Chondrocyte (in vitro differentiated cells): Measurements from ENCODE around the gene SEC16A. TPM values are rescaled to one million over a fixed set of nuclear protein-coding genes. Genes with fewer than 3 reads are reported as not detected.

ENCODE experiments used
- DNase-seq: peaks from one replicate; pipeline ENCODE4 v3.0.0; 2021; ENCODE audit warnings: mixed read lengths, low spot score
- H3K27ac Mint-ChIP-seq: one replicate; pipeline ENCODE4 v1.8.0; 2021; ENCODE audit warnings: mild to moderate bottlenecking, moderate library complexity, mixed read lengths; ENCODE audit not compliant: unreplicated experiment
- H3K27me3 Mint-ChIP-seq: 2 replicates; pipeline ENCODE4 v1.8.0; 2021; ENCODE audit warnings: low read depth, mixed read lengths
- H3K36me3 Mint-ChIP-seq: 2 replicates; pipeline ENCODE4 v1.8.0; 2021; ENCODE audit warnings: low read depth, mixed read lengths
- H3K4me1 Mint-ChIP-seq: 2 replicates; pipeline ENCODE4 v1.8.0; 2021; ENCODE audit warnings: low read depth, mild to moderate bottlenecking, mixed read lengths
- H3K4me3 Mint-ChIP-seq: one replicate; pipeline ENCODE4 v1.8.0; 2021; ENCODE audit warnings: mild to moderate bottlenecking, moderate library complexity, mixed read lengths; ENCODE audit not compliant: unreplicated experiment
- H3K9me3 Mint-ChIP-seq: 2 replicates; pipeline ENCODE4 v1.8.0; 2021; ENCODE audit warnings: low read depth, mixed read lengths
- total RNA-seq: library from RNA; stranded (reverse); gene quantifications from 3 replicates; pipeline ENCODE4 v1.2.1, GENCODE V29; 2021
- TF ChIP-seq, protein P1 (sequence below): fragments of 200-600 bp; sonication (generic); IDR thresholded peaks from 2 replicates; pipeline ENCODE4 v1.5.0; 2021; ENCODE audit warnings: antibody characterized with exemption, mild to moderate bottlenecking, moderate library complexity

Gene SEC16A
- total RNA-seq, 1 donor from 2014 or later: 91.7 TPM

DNA sequence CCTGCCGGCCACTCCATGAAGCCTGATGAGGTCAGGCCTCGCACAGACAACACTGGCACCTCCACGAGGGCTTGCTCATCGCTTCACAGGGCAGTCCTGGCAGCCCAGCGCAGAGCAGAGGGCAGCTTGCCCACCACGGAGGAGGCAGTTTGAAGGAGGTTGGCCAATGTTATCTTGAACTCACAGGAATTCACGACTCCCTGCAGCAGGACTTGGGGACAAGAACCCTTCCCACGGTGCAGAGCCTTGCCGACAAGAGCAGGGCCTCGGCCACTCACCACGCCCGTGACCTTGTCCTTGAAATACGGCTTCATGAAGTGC, 87.9 kb downstream of the SEC16A start:
- DNase-seq: no peak
- peaks cover 13% of the 10 kb centered on the region for H3K36me3 Mint-ChIP-seq
- TF ChIP-seq, protein P1, sequence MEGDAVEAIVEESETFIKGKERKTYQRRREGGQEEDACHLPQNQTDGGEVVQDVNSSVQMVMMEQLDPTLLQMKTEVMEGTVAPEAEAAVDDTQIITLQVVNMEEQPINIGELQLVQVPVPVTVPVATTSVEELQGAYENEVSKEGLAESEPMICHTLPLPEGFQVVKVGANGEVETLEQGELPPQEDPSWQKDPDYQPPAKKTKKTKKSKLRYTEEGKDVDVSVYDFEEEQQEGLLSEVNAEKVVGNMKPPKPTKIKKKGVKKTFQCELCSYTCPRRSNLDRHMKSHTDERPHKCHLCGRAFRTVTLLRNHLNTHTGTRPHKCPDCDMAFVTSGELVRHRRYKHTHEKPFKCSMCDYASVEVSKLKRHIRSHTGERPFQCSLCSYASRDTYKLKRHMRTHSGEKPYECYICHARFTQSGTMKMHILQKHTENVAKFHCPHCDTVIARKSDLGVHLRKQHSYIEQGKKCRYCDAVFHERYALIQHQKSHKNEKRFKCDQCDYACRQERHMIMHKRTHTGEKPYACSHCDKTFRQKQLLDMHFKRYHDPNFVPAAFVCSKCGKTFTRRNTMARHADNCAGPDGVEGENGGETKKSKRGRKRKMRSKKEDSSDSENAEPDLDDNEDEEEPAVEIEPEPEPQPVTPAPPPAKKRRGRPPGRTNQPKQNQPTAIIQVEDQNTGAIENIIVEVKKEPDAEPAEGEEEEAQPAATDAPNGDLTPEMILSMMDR: no peak
- no peak overlapping the region for H3K4me3 Mint-ChIP-seq
- H3K27ac Mint-ChIP-seq: no peak overlapping the region
- peaks cover 13% of the 10 kb centered on the region for H3K4me1 Mint-ChIP-seq
- no peaks in the 10 kb centered on the region for H3K9me3 Mint-ChIP-seq
- no peaks in the 10 kb centered on the region for H3K27me3 Mint-ChIP-seq

DNA sequence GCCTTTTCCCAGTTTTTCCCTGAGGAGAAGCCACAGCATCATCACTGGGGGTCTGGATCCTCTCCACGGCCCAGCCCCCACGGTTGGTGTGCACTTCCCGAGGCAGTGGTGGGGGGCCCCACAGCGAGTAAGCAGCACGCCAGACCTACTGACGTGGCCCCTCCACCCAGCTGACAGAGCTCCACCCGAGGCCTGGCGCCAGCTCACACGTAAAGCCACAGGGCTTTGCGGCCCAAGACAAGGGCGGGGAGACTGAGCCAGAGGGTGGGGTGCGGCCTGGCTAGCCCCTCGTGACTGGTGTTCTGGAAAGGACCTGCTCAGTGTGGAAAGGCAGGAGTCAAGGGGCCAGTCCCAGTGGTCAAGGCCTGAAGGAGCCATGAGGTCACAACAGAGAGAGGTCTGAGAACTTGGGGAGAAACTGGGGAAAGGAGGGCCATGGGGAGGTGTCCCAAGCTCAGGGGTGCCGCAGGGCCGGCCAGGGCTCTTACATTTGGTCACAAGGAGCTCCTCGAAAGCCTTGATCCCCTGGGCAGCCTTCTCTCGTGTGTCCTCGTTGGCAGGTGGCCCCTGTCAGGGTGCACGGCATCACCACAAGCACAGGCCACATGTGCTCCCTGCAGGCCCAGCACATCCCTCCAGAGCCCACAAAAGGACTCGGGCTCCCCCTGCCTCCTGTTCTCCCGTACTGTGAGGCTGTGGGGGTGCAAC, 88.4 kb downstream of the SEC16A start:
- no peaks in the 10 kb centered on the region for H3K27me3 Mint-ChIP-seq
- peaks cover 16% of the 10 kb centered on the region for H3K36me3 Mint-ChIP-seq
- no peak overlapping the region for H3K27ac Mint-ChIP-seq
- peaks cover 13% of the 10 kb centered on the region for H3K4me1 Mint-ChIP-seq
- TF ChIP-seq, protein P1: no peak
- no peaks in the 10 kb centered on the region for H3K9me3 Mint-ChIP-seq
- no peak for DNase-seq
- no peak overlapping the region for H3K4me3 Mint-ChIP-seq

DNA sequence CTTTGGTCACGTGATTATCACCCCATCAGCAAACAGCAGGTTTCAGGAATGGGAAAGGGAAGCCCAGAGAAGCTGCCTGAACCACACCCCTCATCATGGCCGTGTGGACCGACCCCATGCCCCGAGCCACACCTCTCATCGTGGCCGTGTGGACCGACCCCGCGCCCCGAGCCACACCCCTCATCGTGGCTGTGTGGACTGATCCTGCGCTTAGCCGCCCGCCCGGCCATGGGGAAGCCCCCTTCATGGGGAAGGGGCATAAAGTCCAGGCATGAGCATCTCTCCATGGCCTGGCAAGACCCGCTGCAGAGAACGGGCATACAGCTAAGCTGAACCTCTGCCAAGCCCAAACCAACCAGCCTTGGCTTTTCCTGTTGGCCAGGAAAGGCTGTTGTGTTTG, 89.3 kb downstream of the SEC16A start:
- peaks cover 5% of the 10 kb centered on the region for H3K4me1 Mint-ChIP-seq
- no peaks in the 10 kb centered on the region for H3K9me3 Mint-ChIP-seq
- peaks cover 19% of the 10 kb centered on the region for H3K36me3 Mint-ChIP-seq
- TF ChIP-seq, protein P1: no peak
- H3K27ac Mint-ChIP-seq: no peak overlapping the region
- H3K27me3 Mint-ChIP-seq: no peaks in the 10 kb centered on the region
- no peak overlapping the region for H3K4me3 Mint-ChIP-seq
- no peak for DNase-seq

DNA sequence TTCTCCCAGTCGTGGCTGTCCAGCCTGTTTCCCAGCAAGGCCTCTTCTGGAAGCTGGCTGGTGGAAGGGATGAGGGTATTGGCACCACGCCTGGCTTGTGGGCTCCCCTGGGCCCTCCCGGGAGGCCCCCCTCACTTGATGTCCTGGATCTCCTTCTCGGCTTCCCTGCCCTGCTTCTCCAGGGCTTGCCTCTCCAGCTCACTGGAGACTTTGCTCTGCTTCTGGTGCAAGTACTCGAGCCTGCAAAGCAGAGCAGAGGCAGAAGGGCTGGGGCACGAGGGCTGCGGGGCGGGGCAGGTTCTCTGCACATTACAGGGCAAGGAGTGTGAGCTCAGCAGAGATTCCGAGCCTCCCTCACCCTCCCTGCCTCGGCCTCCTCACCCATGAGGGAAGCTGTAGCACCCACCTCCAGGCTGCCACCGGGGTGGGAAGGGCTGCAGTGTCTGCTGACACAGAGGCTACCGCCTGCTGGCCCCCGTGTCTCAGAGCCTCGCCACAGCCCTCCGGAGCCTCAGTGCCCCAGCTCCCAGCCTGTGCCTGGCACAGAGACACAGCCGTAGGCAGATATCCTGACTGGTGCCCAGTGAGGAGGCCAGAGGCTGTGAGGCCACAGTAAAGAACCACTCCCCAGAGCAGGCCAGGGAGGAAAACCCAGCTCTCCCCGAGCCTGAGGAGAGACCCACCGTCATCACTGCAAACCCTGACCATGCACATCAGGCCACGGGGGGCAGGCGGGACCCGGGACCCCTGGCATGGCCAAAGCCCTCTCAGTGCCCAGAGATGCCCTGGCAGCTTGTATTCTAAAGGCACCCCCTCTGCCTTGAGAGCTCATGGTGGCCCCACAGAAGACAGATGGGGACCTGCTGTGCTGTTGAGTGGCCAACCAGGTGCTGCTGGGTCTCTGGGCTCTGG, 90.0 kb downstream of the SEC16A start:
- Mint-ChIP-seq H3K27me3 (no peaks in the 10 kb centered on the region), H3K4me1 (no peaks in the 10 kb centered on the region), H3K9me3 (no peaks in the 10 kb centered on the region), H3K36me3 (peaks cover 22% of the 10 kb centered on the region), H3K4me3 (no peak overlapping the region), H3K27ac (no peak overlapping the region)
- DNase-seq: no peak
- TF ChIP-seq, protein P1: no peak

DNA sequence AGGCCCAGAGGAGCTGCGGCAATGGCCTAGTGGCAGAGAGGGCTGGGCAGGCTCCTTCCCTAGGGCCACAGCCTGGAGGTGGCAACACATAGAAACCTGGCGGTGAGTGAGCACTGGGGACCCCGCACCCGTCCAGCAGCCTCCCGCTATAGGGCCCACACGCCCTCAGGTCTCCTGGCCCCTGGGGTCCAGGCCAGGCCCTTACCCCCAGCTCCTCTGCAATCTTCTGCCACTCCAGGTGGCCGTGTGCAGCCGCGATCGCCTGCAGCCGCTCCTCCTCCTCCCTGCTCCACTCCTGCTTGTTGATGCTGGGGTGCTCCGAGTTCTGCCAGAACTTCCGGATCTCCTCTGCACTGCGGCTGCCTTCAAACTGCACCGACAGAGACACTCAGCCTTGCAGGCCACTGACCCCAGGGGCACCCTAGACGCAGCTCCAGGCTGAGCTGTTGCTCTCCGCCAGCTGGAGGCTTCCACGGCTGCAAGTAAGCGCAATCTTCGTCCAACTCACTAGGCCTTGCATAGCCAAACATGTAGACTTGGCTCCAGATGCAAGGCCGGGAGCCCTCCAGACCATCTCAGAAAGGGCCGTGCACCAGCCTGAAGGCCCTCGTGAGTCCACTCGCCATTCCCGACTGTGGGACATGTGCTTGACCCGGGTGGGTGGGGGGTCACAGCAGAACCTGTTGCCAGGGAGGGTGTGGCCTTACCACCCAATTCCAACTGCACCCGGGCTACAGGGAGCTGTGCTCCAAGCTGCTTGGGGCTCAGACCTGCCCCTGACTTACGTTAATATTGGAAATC, 90.9 kb downstream of the SEC16A start:
- no peaks in the 10 kb centered on the region for H3K27me3 Mint-ChIP-seq
- DNase-seq: no peak
- H3K4me1 Mint-ChIP-seq: no peaks in the 10 kb centered on the region
- TF ChIP-seq, protein P1: no peak
- no peaks in the 10 kb centered on the region for H3K9me3 Mint-ChIP-seq
- H3K4me3 Mint-ChIP-seq: no peak overlapping the region
- H3K27ac Mint-ChIP-seq: no peak overlapping the region
- peaks cover 27% of the 10 kb centered on the region for H3K36me3 Mint-ChIP-seq
